Fibroblast of peridontal ligament (primary cell): ENCODE results near the gene RNF7.
"Not testable (repeated sequence)": the region's sequence is repeated elsewhere in the genome, so short reads cannot be mapped to it uniquely, and the experiment has no call there.

ENCODE experiments used
- DNase-seq: peaks from one replicate; pipeline ENCODE4 v3.0.0-alpha.2; 2010; ENCODE audit errors: extremely low read depth

The RNF7 gene

DNA sequence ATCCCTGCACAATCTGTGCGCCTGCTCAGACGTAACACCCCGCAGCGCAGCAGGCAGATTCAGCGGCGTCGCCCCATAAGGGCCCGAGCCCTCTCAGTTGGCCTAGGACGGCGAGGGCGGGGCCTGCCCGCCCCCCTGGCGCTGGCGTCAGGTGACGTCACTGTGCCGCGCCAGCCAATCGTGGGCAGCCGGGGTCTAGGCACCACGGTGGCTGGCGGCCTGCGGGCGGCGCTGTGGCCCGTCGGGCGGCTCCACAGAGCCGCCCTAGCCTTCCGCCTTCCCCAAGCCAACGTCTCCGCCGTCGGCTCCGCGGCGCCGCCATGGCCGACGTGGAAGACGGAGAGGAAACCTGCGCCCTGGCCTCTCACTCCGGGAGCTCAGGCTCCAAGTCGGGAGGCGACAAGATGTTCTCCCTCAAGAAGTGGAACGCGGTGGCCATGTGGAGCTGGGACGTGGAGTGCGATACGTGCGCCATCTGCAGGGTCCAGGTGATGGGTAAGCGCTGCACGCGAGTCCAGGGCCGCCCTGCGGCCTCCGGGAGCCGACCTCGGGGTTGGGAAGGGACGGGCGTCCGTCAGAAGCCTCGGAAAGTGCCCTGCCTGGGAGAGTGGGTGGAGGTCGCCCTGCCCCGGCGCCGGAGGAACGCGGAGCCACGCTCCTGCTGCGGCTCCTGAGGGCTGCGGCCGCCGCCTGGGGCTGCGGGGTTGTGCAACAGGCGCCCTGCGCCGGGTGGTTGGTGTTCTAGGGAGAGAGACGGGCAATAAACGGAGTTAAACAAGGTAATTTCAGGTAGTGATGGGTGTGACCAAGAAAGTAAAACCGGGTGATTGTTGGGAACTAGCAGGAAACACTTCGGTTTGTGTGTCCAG is at the start of gene RNF7:
TSS of gene RNF7 (plus strand) at position 277 of the 869 bp plus-strand sequence. CDS start at position 321, 44 bp downstream.
- peak; percentile 92 for DNase-seq

DNA sequence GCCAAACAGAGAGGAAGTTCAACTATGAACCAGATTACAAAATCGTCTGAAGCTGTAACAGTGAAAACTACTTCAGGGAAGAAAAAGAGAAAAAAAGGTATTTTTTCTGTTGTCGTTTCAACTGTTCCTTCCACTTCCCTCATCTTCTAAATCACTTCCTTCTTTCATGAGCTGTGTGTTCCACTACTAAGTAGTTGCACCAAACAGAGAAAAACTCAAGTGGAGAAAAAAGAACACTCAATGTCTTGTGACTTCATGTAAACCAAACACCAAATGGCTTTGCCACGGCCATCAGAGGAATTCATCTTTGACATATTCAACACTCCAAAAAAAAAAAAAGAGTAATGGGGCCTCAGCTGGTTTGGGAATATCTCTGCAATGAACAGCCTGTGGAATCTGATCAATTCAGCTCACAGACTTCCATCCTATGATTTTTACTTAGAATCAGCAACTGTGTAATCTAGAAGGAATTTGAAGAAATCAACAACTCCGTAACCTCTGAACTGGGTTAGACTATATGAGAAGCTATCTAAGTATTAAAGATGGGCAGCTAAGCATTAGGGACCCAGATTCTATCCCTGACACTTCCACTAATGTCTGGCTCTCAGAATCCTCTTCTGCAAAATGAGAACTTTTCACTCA is 47.5 kb upstream of the RNF7 start:
- peak; percentile 10 for DNase-seq

DNA sequence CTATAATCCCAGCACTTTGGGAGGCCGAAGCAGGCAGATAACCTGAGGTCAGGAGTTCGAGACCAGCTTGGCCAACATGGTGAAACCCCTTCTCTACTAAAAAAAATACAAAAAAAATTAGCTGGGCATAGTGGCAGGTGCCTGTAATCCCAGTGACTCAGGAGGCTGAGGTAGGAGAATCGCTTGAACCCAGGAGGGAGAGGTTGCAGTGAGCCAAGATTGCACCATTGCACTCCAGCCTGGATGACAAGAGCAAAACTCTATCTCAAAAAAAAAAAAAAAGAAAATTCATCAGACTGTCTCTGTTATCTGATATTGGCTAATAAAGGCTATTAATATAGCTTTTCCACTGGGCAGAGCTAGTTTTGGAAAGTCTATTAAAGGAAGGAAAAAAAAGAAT is 46.6 kb upstream of the RNF7 start:
- not testable (repeated sequence) for DNase-seq

GRCh38 chr3:141692973-141693372 is 45.1 kb upstream of the RNF7 start:
- DNase-seq, result not testable (repeated sequence)

DNA sequence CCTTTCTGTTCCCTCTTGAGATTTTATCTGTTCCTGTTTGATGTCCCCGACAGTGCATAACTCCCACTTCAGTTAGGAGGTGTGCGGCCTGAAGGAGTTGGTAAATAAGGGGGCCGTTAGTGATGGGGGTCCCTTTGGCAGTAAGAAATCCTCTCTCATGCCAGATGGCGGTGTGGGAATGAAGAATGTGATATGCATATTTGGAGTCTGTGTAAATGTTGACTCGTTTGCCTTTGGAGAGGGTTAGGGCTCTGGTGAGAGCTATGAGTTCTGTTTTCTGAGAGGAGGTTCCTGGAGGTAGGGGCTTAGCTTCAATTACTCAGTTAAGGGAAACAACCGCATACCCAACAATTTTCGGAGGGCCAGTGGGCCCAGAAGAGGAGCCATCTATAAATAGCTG is 38.8 kb upstream of the RNF7 start:
- no peak for DNase-seq

DNA sequence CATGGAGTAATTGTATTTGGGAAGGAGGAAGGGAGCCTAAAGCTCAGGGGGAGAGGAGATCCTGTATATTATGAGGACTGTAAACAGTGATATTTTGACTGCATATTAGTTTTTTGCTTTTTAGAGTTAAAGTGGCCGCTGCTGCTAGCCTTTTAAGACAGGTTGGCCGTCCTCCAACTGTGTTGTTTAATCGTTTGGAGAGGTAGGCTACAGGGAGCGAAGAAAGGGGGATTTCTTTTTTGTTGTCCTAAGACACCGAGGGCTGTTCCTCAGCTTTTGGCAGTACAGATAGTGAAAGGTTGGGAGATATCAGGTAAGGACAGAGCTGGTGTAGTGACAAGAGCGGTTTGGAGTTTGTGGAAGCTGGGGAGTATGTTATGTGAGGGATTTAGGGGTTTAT is 38.2 kb upstream of the RNF7 start:
- no peak for DNase-seq

GRCh38 chr3:141703367-141703766 is 34.7 kb upstream of the RNF7 start:
- not testable (repeated sequence) for DNase-seq

DNA sequence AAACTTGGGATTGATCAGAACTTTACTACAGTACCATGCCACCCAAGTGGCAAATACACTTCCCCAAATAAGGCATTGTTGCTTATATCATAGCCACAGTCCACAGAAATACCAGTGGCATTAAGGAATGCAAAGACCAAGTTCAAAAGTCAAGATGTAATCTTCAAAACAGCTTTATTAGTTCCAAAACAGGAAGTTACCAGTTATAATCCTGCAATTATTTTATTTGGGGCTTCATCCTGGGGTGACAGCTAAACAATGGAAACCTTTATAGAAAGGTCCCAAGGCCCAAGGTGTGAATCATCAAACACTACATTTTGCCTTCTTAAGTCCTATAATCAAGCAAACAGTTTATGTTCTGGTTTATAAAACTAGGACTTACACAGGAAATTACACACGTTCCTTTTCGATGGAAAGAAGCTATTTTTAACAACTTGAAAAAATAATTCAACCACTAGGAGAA is 30.3 kb upstream of the RNF7 start:
- DNase-seq, result peak; percentile 12

- no peak for DNase-seq
These were observed 29.7 kb upstream of the RNF7 start for GRCh38 chr3:141708367-141708766.

DNA sequence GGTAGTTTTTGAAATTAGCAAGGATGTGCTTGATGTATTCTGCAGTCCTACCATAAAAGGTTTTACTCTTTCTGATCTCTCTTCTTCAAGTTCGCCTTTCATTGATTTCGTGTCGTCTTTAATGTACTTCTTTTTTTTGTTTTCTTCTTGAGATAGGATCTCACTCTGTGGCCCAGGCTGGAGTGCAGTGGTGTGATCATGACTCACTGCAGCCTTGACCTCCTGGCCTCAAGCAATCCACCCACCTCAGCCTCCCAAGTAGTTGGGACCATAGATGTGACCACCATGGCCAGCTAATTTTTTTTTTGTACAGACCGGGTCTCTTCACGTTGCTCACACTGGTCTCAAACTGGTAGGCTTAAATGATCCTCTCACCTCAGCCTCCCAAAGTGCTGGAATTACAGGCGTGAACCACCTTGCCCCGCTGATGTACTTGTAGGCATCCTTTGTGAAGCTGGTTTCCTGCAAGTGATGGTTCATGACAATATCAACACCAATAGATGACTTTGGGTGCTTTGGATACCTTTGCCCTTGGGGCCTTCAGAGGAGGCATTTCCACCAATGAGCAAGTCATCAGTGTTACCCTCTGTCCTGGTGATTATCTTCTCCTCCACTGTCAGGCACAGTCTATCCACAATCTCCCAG is 28.9 kb upstream of the RNF7 start:
- DNase-seq, result no peak

GRCh38 chr3:141710121-141710520 is 28.0 kb upstream of the RNF7 start:
- DNase-seq, result no peak

- DNase-seq, result peak; percentile 88
These were observed 27.0 kb upstream of the RNF7 start for GRCh38 chr3:141710888-141711616.

- no peak for DNase-seq
These were observed 23.4 kb upstream of the RNF7 start for GRCh38 chr3:141714671-141715070.

- DNase-seq, result no peak
These were observed 16.0 kb upstream of the RNF7 start for GRCh38 chr3:141722081-141722480.

GRCh38 chr3:141722648-141723047 is 15.4 kb upstream of the RNF7 start:
- no peak for DNase-seq

DNA sequence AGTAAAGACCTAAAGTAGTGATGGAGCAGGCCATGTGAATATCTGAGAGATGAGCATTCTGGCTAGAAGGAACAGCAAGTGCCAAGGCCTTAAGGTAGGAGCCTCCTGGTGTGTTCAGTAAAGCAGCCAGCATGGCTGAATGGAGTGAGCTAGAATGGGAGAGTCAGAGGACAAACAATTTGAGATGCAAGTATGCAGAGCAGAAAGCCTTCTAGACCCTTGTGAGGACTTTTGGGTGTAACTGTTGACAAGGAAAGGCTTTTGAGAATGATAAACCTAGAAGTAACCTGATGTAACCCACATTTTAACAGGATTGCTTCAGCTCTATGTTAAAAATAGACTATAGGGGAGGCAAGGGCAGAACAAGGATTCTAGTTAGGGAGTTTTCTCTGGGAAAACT is 14.8 kb upstream of the RNF7 start:
- DNase-seq, result no peak

DNA sequence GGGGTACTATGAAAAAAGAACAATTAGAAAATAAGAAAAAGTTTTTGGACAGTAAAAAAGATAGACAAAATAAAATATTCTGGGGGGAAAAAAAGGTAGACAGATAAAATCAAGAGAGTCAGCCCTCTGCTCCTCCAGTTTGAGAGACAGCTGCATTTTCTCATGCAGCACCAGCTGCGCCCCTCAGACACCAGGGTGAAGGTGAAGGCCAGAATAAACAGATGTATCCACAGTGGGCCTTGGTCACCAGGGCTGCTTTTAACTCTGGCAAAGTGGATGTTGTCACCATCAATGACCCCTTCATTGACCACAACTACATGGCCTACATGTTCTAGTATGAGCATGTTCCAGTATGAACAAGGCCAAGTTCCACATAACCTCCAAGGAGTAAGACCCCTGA is 13.9 kb upstream of the RNF7 start:
- no peak for DNase-seq

DNA sequence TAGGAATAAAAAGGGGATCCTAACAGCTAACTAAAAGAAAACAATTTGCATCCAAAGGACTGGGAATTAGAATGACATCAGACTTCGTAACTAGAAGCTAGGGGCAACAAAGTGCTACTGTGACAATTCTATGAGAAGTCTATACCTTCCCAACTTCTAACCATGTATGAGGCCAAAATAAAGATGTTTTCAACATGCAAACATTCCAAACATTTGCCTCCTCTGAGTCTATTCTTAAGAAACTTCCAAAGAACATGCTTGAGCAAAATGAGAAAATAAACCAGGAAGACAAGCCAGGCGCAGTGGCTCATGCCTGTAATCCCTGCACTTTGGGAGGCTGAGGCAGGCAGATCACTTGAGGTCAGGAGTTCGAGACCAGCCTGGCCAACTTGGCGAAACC is 13.1 kb upstream of the RNF7 start:
- no peak for DNase-seq

GRCh38 chr3:141726483-141726882 is 11.6 kb upstream of the RNF7 start:
- no peak for DNase-seq

DNA sequence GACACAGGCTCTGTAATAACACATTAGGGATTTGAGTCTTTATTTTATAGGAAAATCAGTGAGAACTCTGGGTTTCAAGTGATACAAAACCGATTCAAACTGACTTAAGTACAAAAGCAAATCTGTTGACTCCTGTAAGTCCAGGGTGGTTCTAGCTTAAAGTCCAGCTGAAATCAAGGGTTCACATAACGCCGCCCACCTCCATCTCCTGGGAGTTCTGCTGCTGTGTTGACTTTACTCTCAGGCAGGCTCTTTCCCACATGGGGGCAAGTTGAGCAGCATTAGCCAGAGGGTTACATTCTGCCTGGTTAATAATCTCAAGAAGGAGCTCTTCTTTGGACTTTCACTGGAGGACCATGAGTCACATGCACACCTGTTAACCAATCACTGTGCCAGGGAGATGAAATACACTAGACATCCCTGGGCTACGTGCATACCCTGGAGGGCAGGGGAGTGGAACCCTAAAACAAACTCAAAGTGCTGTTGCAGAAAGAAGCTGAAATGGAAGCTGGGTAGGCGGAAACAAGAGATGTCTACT is 9.7 kb upstream of the RNF7 start:
- DNase-seq, result no peak

- DNase-seq, result no peak
These were observed 8.9 kb upstream of the RNF7 start for GRCh38 chr3:141729240-141729639.

- no peak for DNase-seq
These were observed 2.9 kb upstream of the RNF7 start for GRCh38 chr3:141735176-141735575.
